ENCODE data around the gene SLC5A1. TPM values are rescaled to one million over a fixed set of nuclear protein-coding genes. Genes with fewer than 3 reads are reported as not detected.
A peak's percentile ranks its signal among the peaks of the same experiment; 100 is the strongest.

Gene SLC5A1
- total RNA-seq: under 1 TPM in 1 of 4 donors, not detected in 3; 0.24 TPM

GRCh38 chr22:32042924-32043323 lies at the start of gene SLC5A1:
Gene SLC5A1 (plus strand): TSS chr22:32043261. CDS start chr22:32043282, 21 bp downstream.
- TF ChIP-seq POLR2A (IDR thresholded peaks at IDR 0.05) (no peak), CTCF (IDR thresholded peaks at IDR 0.05 in 4 of 5, conservative IDR thresholded peaks at IDR 0.05 in 1 of 5) (no peak)
- ATAC-seq (no peak), DNase-seq (no peak)
- no peaks in the 10 kb centered on the region for H3K9me3 ChIP-seq
- in situ Hi-C loops (cut with MboI; ENCODE audit: low sequenced_read_pairs in 4 of 4) (no loop called here), intact Hi-C loops (cut with DNase I; ENCODE audit: low total_unique reads) (loop anchor here (5.0 kb wide), 1 partner anchor 66 kb away; no protein-coding TSS in a partner anchor)
- no peak within 1 kb of the TSS for H3K4me3 ChIP-seq
- H3K36me3 ChIP-seq: no peaks in the 10 kb centered on the region
- H3K27ac ChIP-seq: peak within 1 kb of the TSS in 1 of 4 donors; percentile 63
- H3K27me3 ChIP-seq: no peaks in the 10 kb centered on the region
- peaks cover 10 to 17% of the 10 kb centered on the region in 2 donors for H3K4me1 ChIP-seq

GRCh38 chr22:31995046-31995445 lies 48.0 kb upstream of the SLC5A1 start:
- no peak for TF ChIP-seq CTCF (IDR thresholded peaks at IDR 0.05 in 4 of 5, conservative IDR thresholded peaks at IDR 0.05 in 1 of 5)
- TF ChIP-seq POLR2A (IDR thresholded peaks at IDR 0.05): no peak
- DNase-seq: no peak
- in situ Hi-C loops (cut with MboI; ENCODE audit: low sequenced_read_pairs in 4 of 4) (loop anchor here (25.0 kb wide), 3 partner anchors 267 to 1017 kb away; partner anchors contain the start of genes BPIFC (in 2 of the 4), FBXO7 (in 2 of the 4) and SLC5A4 (in 1 of the 4)), intact Hi-C loops (cut with DNase I; ENCODE audit: low total_unique reads) (no loop called here)
- Histone ChIP-seq H3K27ac (no peak overlapping the region), H3K36me3 (no peaks in the 10 kb centered on the region), H3K4me1 (no peaks in the 10 kb centered on the region), H3K9me3 (no peaks in the 10 kb centered on the region), H3K27me3 (no peaks in the 10 kb centered on the region), H3K4me3 (no peak overlapping the region)
- ATAC-seq: no peak

- intact Hi-C loops (cut with DNase I; ENCODE audit: low total_unique reads): no loop called here
- in situ Hi-C loops (cut with MboI; ENCODE audit: low sequenced_read_pairs in 4 of 4): loop anchor here (25.0 kb wide), 3 partner anchors 266 to 1016 kb away; partner anchors contain the start of genes BPIFC (in 2 of the 4), FBXO7 (in 2 of the 4) and SLC5A4 (in 1 of the 4)
- Histone ChIP-seq H3K4me3 (no peak overlapping the region), H3K4me1 (no peaks in the 10 kb centered on the region), H3K27me3 (no peaks in the 10 kb centered on the region), H3K36me3 (no peaks in the 10 kb centered on the region), H3K27ac (no peak overlapping the region), H3K9me3 (no peaks in the 10 kb centered on the region)
- ATAC-seq: no peak
- TF ChIP-seq CTCF (IDR thresholded peaks at IDR 0.05 in 4 of 5, conservative IDR thresholded peaks at IDR 0.05 in 1 of 5) (no peak), POLR2A (IDR thresholded peaks at IDR 0.05) (no peak)
- DNase-seq: no peak
Measured at GRCh38 chr22:31995807-31996206, 47.3 kb upstream of the SLC5A1 start.

- H3K9me3 ChIP-seq: no peaks in the 10 kb centered on the region
- H3K27ac ChIP-seq: no peak overlapping the region
- H3K4me3 ChIP-seq: no peak overlapping the region
- ATAC-seq (no peak), DNase-seq (no peak)
- in situ Hi-C loops (cut with MboI; ENCODE audit: low sequenced_read_pairs in 4 of 4) (loop anchor here (25.0 kb wide), 3 partner anchors 263 to 1013 kb away; partner anchors contain the start of genes BPIFC (in 2 of the 4), FBXO7 (in 2 of the 4) and SLC5A4 (in 1 of the 4)), intact Hi-C loops (cut with DNase I; ENCODE audit: low total_unique reads) (no loop called here)
- TF ChIP-seq POLR2A (IDR thresholded peaks at IDR 0.05): no peak
- no peak for TF ChIP-seq CTCF (IDR thresholded peaks at IDR 0.05 in 4 of 5, conservative IDR thresholded peaks at IDR 0.05 in 1 of 5)
- H3K4me1 ChIP-seq: no peaks in the 10 kb centered on the region
- no peaks in the 10 kb centered on the region for H3K36me3 ChIP-seq
- no peaks in the 10 kb centered on the region for H3K27me3 ChIP-seq
Measured at GRCh38 chr22:31998784-31999385, 44.2 kb upstream of the SLC5A1 start.

Measured in gastrocnemius medialis (tissue), 4 donors.